ENCODE measurements around the gene ADTRP.

GRCh38 chr6:11770546-11771466 lies 7.8 kb downstream of the ADTRP start:
- TF ChIP-seq CTCF (optimal IDR thresholded peaks at IDR 0.05 in 1 of 3, IDR thresholded peaks at IDR 0.05 in 1 of 3, conservative IDR thresholded peaks at IDR 0.05 in 1 of 3; ENCODE audit: extremely low read depth in 1 of 3, insufficient read depth in 2 of 3, low read length in 3 of 3) (peak in 1 of 3 experiments; percentile 1), EZH2 (IDR thresholded peaks at IDR 0.05; ENCODE audit: low read length) (no peak)
